PC-9 (cell line): Measurements from ENCODE around the gene KRT12. TPM values are rescaled to one million over a fixed set of nuclear protein-coding genes. Genes with fewer than 3 reads are reported as not detected.

Experiments
- BruUV-seq: library from RNA; stranded (reverse); fragments of 400-500 nt; replicated peaks from 2 replicates; lab custom pipeline; 2021; lab: Mats Ljungman, UMichigan
- CTCF ChIA-PET: fragments of 300-600 bp; sonication (Branson Sonifier 250); formaldehyde crosslinking; loops from one replicate; lab custom pipeline; 2022; ENCODE audit warnings: antibody characterized with exemption; lab: Charles Lee
- POLR2A ChIA-PET: fragments of 300-600 bp; sonication (Branson Sonifier 250); formaldehyde crosslinking; loops from one replicate; lab custom pipeline; 2022; ENCODE audit warnings: antibody characterized with exemption; ENCODE audit not compliant: unreplicated experiment; lab: Charles Lee
- DNase-seq, 2 experiments: peaks; one replicate each; pipeline versions ENCODE4 v3.0.0 to v3.0.0-alpha.2; 2015 to 2022; ENCODE audit warnings: mixed read lengths in 1 of 2
- H2AFZ ChIP-seq: fragments of 200-600 bp; sonication (generic); 2 replicates; pipeline ENCODE4 v1.8.1; 2017; ENCODE audit warnings: antibody characterized with exemption
- H3F3A ChIP-seq: fragments of 200-600 bp; sonication (generic); 2 replicates; pipeline ENCODE4 v1.8.1; 2017; ENCODE audit warnings: antibody characterized with exemption, mild to moderate bottlenecking, low read depth; ENCODE audit not compliant: insufficient read depth
- H3K27ac ChIP-seq: fragments of 200-600 bp; sonication (generic); 2 replicates; pipeline ENCODE4 v1.6.1; 2016; ENCODE audit warnings: mixed run types
- H3K27me3 ChIP-seq: fragments of 200-600 bp; sonication (generic); 2 replicates; pipeline ENCODE4 v1.6.1; 2016; ENCODE audit warnings: low read depth, mixed run types; ENCODE audit not compliant: insufficient read depth
- H3K36me3 ChIP-seq: fragments of 200-600 bp; sonication (generic); 2 replicates; pipeline ENCODE4 v1.6.1; 2016; ENCODE audit warnings: low read depth, mixed run types
- H3K4me1 ChIP-seq: fragments of 200-600 bp; sonication (generic); replicated peaks from 2 replicates; pipeline ENCODE4 v1.6.1; 2016; ENCODE audit warnings: mixed run types; ENCODE audit not compliant: insufficient read depth
- H3K4me2 ChIP-seq: fragments of 200-600 bp; sonication (generic); 2 replicates; pipeline ENCODE4 v1.6.1; 2017; ENCODE audit warnings: mixed run types
- H3K4me3 ChIP-seq: fragments of 200-600 bp; sonication (generic); 2 replicates; pipeline ENCODE4 v1.6.1; 2016; ENCODE audit warnings: mixed run types
- H3K79me2 ChIP-seq: fragments of 200-600 bp; sonication (generic); 2 replicates; pipeline ENCODE4 v1.6.1; 2017; ENCODE audit warnings: low read depth, mixed run types
- H3K9me2 ChIP-seq: fragments of 200-600 bp; sonication (generic); 2 replicates; pipeline ENCODE4 v1.8.1; 2017; ENCODE audit warnings: mild to moderate bottlenecking; ENCODE audit not compliant: insufficient read depth
- H3K9me3 ChIP-seq: fragments of 200-600 bp; sonication (generic); 2 replicates; pipeline ENCODE4 v1.8.1; 2016; ENCODE audit warnings: low read depth; ENCODE audit not compliant: insufficient read depth
- H4K20me1 ChIP-seq: fragments of 200-600 bp; sonication (generic); 2 replicates; pipeline ENCODE4 v1.8.1; 2017; ENCODE audit not compliant: insufficient read depth
- CTCF ChIP-seq: fragments of 200-600 bp; sonication (generic); conservative IDR thresholded peaks from 2 replicates; pipeline ENCODE4 v1.6.1; 2017; ENCODE audit warnings: mixed run types, antibody characterized with exemption, mild to moderate bottlenecking, moderate library complexity
- EZH2 ChIP-seq: fragments of 200-600 bp; sonication (generic); IDR thresholded peaks from 2 replicates; pipeline ENCODE4 v1.8.0; 2017; ENCODE audit warnings: antibody characterized with exemption, low read depth
- intact Hi-C: fragments of 100-400 bp; cut with micrococcal nuclease; formaldehyde crosslinking; loops from one replicate; pipeline ENCODE4 v1.10.0; 2022; ENCODE audit not compliant: unreplicated experiment
- total RNA-seq: library from RNA; stranded (reverse); gene quantifications from 2 replicates; pipeline ENCODE4 v1.2.3, GENCODE V29; 2021

Gene KRT12
- total RNA-seq, 1 experiment from 2014 or later, result not detected

GRCh38 chr17:40896916-40897455, 30.0 kb upstream of the KRT12 start:
- Histone ChIP-seq H3K27ac (no peak overlapping the region), H3K9me3 (no peaks in the 10 kb centered on the region), H3K9me2 (no peaks in the 10 kb centered on the region), H3F3A (peaks cover 12% of the 10 kb centered on the region; the same call in 1 of the 2 replicates), H3K79me2 (no peaks in the 10 kb centered on the region), H3K4me2 (no peak overlapping the region), H2AFZ (no peak overlapping the region), H3K4me3 (no peak overlapping the region), H3K27me3 (no peaks in the 10 kb centered on the region), H3K36me3 (no peaks in the 10 kb centered on the region), H3K4me1 (peaks cover 19% of the 10 kb centered on the region), H4K20me1 (no peaks in the 10 kb centered on the region)
- DNase-seq, result no peak
- BruUV-seq, result no TSS peak
- intact Hi-C loops, result no loop called here
- CTCF ChIA-PET, result no interaction called here
- TF ChIP-seq EZH2, result no peak
- TF ChIP-seq CTCF, result no peak
- POLR2A ChIA-PET, result no interaction called here

GRCh38 chr17:40895106-40895730, 28.2 kb upstream of the KRT12 start:
- Histone ChIP-seq H3F3A (no peaks in the 10 kb centered on the region), H3K4me1 (0 out of 2 replicates have a peak, but pooled peaks cover 4% of the 10 kb centered on the region), H3K27me3 (no peaks in the 10 kb centered on the region), H3K36me3 (no peaks in the 10 kb centered on the region), H3K4me2 (no peak overlapping the region), H3K79me2 (no peaks in the 10 kb centered on the region), H2AFZ (no peak overlapping the region), H4K20me1 (no peaks in the 10 kb centered on the region), H3K9me2 (no peaks in the 10 kb centered on the region), H3K9me3 (no peaks in the 10 kb centered on the region), H3K27ac (no peak overlapping the region), H3K4me3 (no peak overlapping the region)
- no TSS peak for BruUV-seq
- TF ChIP-seq CTCF, result no peak
- TF ChIP-seq EZH2, result no peak
- ChIA-PET CTCF (no interaction called here), POLR2A (no interaction called here)
- DNase-seq, result no peak
- intact Hi-C loops, result no loop called here

GRCh38 chr17:40888196-40888720, 21.2 kb upstream of the KRT12 start:
- H3K27ac ChIP-seq, result no peak overlapping the region
- no peaks in the 10 kb centered on the region for H3K36me3 ChIP-seq
- H3K9me2 ChIP-seq, result no peaks in the 10 kb centered on the region
- H3F3A ChIP-seq, result no peaks in the 10 kb centered on the region
- H4K20me1 ChIP-seq, result no peaks in the 10 kb centered on the region
- H3K27me3 ChIP-seq, result no peaks in the 10 kb centered on the region
- H3K4me1 ChIP-seq, result no peaks in the 10 kb centered on the region
- H2AFZ ChIP-seq, result no peak overlapping the region; the same call in 1 of the 2 replicates
- no peaks in the 10 kb centered on the region for H3K79me2 ChIP-seq
- TF ChIP-seq EZH2 (no peak), CTCF (no peak)
- CTCF ChIA-PET, result no interaction called here
- intact Hi-C loops, result no loop called here
- POLR2A ChIA-PET, result interaction anchor here (0.5 kb wide), 1 partner anchor 493 kb away, joined by 4 read pairs; no protein-coding TSS in a partner anchor
- no peak for DNase-seq
- no peaks in the 10 kb centered on the region; the same call in 1 of the 2 replicates for H3K9me3 ChIP-seq
- BruUV-seq, result no TSS peak
- no peak overlapping the region for H3K4me3 ChIP-seq
- H3K4me2 ChIP-seq, result no peak overlapping the region
